GM21360 (cell line): ENCODE measurements around the gene GAS2L2.

Experiments used
- ATAC-seq: cut with Tn5 transposase; IDR thresholded peaks from one replicate; pipeline ENCODE4 v1.9.1; 2021; ENCODE audit warnings: mild to moderate bottlenecking, moderate library complexity; ENCODE audit not compliant: unreplicated experiment

GAS2L2 gene

GRCh38 chr17:35748341-35748841 is 4.6 kb downstream of the GAS2L2 start:
- ATAC-seq = no peak

- no peak for ATAC-seq
Measured at GRCh38 chr17:35747540-35748017, 5.5 kb downstream of the GAS2L2 start.

GRCh38 chr17:35745749-35746320 is 7.2 kb downstream of the GAS2L2 start:
- ATAC-seq = no peak

- no peak for ATAC-seq
Measured at GRCh38 chr17:35745246-35745645, 7.8 kb downstream of the GAS2L2 start.

GRCh38 chr17:35744830-35745229 is 8.2 kb downstream of the GAS2L2 start:
- no peak for ATAC-seq

GRCh38 chr17:35743626-35744328 is 9.3 kb downstream of the GAS2L2 start:
- no peak for ATAC-seq

GRCh38 chr17:35742896-35743477 is 10.1 kb downstream of the GAS2L2 start:
- ATAC-seq = no peak

GRCh38 chr17:35742496-35742895 is 10.5 kb downstream of the GAS2L2 start:
- ATAC-seq = no peak

GRCh38 chr17:35740997-35741931 is 11.8 kb downstream of the GAS2L2 start:
- no peak for ATAC-seq

GRCh38 chr17:35740216-35740615 is 12.8 kb downstream of the GAS2L2 start:
- no peak for ATAC-seq

- ATAC-seq = no peak
Measured at GRCh38 chr17:35738519-35739133, 14.4 kb downstream of the GAS2L2 start.

- ATAC-seq = no peak
Measured at GRCh38 chr17:35736236-35736635, 16.8 kb downstream of the GAS2L2 start.

- ATAC-seq = no peak
Measured at GRCh38 chr17:35735036-35735805, 17.8 kb downstream of the GAS2L2 start.

- no peak for ATAC-seq
Measured at GRCh38 chr17:35734396-35734795, 18.6 kb downstream of the GAS2L2 start.

- ATAC-seq = no peak
Measured at GRCh38 chr17:35733366-35733765, 19.7 kb downstream of the GAS2L2 start.

GRCh38 chr17:35732806-35733136 is 20.3 kb downstream of the GAS2L2 start:
- no peak for ATAC-seq

GRCh38 chr17:35731917-35732805 is 20.9 kb downstream of the GAS2L2 start:
- ATAC-seq = no peak

GRCh38 chr17:35731239-35731916 is 21.7 kb downstream of the GAS2L2 start, which contains the start of gene RASL10B:
RASL10B (plus strand) TSS chr17:35731639; CDS start chr17:35735185, 3,546 bp downstream.
- ATAC-seq = no peak
